T-helper 22 cell (primary cell): ENCODE results near the gene TBX6.
A peak's percentile ranks its signal among the peaks of the same experiment; 100 is the strongest.

ENCODE experiments used
- DNase-seq: peaks from one replicate; pipeline ENCODE4 v3.0.0-alpha.2; 2020; ENCODE audit warnings: low read depth

The TBX6 gene

DNA sequence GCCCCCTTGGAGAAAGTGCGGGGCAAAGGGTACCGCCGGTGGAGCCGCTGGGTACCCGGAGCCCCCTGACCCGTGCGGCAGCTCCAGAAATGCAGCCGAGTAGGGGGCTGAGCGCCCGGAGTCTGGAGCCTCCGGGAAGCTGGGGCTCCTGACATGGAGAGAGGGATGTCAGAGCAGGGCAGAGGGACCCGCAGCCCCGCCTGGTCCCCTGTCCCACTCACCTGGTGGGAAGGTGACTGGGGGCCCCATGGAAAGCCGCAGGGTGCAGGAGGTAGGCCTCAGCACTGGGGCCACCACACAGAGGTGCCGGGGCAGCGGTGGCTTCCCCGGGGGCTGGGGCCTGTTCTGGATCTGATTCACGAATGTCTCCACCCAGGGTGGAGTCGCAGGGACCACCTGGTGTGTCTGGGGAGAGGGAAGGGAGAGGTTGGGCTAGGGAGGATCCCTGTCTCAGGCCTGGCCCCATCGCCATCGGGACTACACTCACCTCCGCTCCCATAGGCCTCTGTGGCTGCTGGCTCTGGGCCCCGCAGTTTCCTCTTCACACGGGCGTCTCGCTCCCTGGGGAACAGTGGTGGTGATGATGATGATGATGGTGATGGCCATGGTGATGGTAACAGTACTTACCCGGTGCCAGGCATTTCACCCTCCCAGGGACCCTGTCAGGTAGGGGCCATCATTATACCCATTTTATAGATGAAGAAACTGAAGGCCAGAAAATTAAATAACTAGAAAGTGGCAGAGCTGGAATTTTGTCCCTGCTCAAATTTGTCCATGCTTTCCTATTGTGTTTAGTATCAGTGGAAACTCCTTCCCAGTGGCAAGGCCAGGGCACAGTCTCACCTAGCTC, 5.2 kb downstream of the TBX6 start:
- no peak for DNase-seq

- no peak for DNase-seq
These were observed 5.9 kb downstream of the TBX6 start for GRCh38 chr16:30085820-30086219.

DNA sequence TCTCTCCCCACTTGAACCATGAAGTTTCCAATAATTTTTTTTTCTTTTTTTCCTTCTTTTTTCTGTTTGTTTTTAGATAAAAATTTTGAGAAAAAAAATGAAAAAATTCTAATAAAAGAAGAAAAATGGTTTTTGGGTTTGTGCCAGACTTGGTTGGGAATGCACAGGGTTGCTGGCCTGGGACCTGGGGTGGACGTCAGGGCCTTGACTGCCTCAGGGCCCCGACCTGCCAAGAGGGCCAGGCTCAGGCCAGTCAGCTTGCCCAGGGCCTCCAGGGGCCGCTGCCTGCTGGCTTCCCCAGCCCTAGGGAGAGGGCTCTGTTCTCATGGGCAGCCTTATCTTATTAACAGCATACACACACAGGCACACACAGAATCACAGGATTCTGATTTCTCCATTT, 6.5 kb downstream of the TBX6 start:
- no peak for DNase-seq

DNA sequence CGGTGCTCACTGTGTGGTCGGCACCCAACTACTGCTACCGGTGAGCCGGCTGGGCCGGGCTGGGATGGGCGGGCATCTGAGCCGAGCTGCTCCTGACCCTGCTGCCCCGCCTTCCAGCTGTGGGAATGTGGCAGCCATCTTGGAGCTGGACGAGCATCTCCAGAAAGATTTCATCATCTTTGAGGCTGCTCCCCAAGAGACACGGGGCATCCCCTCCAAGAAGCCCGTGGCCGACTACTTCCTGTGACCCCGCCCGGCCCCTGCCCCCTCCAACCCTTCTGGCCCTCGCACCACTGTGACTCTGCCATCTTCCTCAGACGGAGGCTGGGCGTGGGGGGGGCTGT, 6.9 kb downstream of the TBX6 start:
- DNase-seq, result no peak

DNA sequence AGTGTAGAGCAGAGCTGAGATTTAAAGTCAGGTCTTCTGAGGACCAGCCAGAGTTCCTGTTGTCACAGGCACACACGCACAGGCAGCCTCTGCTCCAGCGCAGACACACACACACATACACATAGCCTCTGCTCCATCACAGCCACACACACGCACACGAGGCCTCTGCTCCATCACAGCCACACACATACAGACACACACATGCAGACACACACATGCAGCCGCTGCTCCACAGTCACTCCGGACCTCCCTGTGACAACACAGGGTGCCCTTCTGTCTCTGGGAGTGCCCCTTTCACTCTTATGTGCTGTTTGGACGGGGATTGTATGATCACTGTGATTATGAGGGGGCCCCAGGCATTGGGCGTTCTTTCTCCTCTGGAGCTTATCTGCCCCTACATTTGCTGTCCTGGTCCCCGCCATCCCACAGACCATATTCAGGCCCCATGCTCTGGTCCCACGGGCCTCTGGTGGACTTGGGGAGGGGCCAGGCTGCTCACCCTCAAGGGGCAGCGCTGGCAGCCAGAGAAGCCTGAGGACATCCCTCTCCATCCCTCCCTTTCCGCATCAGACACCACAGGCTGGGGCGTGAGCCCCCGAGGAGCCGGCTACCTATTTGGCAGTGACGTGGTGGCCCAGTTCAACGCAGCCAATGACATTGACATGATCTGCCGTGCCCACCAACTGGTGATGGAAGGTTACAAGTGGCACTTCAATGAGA, 7.5 kb downstream of the TBX6 start:
- DNase-seq, result no peak

- DNase-seq, result no peak
These were observed 8.3 kb downstream of the TBX6 start for GRCh38 chr16:30083216-30084055.

- DNase-seq, result no peak
These were observed 9.1 kb downstream of the TBX6 start for GRCh38 chr16:30082545-30083090.

GRCh38 chr16:30079480-30079879, 12.2 kb downstream of the TBX6 start:
- DNase-seq, result no peak

DNA sequence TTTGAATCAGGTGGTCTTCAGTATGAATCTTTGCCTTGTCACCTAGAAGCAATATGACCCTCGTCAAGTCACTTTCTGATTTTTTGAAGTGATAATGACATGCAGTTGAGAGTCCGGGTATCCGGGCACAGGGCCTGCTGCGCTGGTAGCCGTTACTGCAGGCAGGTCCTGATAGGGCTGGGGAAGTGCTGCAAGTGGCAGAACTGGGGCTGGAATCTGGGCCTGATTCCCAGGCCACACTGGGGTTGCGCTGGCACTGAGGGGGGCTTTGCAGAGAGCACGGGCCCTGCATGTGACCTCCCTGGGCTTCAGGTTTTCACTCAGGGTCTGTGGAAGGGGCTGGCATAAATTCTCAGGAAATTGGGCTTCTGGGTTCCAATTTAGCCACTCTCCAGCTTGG, 13.0 kb downstream of the TBX6 start:
- no peak for DNase-seq

GRCh38 chr16:30077656-30078055, 14.1 kb downstream of the TBX6 start:
- DNase-seq, result no peak

- no peak for DNase-seq
These were observed 15.4 kb downstream of the TBX6 start for GRCh38 chr16:30076276-30076791.

- DNase-seq, result peak; percentile 86
These were observed 16.0 kb downstream of the TBX6 start, which contains the start of gene PPP4C for GRCh38 chr16:30075503-30076275. TSS of gene PPP4C (plus strand) at chr16:30075994. CDS start at chr16:30076378, 384 bp downstream.

DNA sequence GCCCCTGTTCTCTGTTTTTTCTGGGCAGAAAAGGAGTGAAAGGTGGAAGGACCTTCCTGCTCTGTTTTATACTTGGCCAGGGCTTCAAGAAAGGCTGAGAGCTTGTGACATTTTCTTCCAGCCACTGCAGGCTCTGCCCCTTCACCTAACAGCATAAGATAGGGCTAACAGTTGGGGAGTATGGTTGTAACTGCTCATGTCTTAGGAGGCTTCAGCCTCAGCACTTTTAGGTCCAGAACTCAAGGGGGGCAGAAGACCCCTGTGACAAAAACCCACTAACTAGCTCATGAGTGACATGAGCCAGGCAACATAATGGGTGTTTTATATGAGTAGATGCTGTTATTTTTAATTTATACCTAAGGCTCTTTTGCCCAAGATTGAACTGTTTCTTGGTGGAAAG, 21.2 kb downstream of the TBX6 start:
- no peak for DNase-seq

DNA sequence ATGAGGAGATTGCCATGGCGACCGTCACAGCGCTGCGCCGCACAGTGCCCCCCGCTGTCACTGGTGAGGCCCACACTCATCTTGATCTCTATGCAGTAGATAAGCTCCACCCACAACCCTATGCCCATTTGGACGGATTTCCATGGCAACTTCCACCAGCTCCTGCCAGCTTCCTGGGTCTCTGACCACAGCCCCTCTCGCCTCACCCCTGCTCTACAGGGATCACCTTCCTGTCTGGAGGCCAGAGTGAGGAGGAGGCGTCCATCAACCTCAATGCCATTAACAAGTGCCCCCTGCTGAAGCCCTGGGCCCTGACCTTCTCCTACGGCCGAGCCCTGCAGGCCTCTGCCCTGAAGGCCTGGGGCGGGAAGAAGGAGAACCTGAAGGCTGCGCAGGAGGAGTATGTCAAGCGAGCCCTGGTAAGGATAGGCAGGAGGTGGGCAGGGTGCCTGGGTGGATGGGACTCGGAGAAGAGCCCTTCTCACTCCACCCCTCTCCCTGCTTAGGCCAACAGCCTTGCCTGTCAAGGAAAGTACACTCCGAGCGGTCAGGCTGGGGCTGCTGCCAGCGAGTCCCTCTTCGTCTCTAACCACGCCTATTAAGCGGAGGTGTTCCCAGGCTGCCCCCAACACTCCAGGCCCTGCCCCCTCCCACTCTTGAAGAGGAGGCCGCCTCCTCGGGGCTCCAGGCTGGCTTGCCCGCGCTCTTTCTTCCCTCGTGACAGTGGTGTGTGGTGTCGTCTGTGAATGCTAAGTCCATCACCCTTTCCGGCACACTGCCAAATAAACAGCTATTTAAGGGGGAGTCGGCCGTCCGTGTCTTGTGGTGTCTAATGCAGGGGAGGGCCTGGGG, 21.9 kb downstream of the TBX6 start:
- DNase-seq, result no peak

GRCh38 chr16:30068750-30069610, 22.7 kb downstream of the TBX6 start:
- no peak for DNase-seq

DNA sequence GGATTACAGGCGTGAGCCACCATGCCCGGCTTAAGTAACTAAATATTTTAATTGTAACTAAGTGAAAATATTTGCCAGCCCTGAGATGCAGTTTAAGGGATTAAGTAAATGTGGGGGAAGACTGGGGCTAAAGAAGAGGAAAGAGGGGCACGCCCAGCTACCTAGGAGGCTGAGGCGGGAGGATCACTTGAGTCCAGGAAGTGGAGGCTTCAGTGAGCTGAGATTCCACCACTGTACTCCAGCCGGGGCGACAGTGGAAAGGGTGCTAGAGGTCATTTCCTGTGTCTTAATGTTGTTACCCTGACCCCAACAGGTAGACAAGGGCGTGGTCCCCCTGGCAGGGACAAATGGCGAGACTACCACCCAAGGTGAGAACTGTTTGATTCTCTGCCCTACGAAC, 23.4 kb downstream of the TBX6 start:
- no peak for DNase-seq

GRCh38 chr16:30067584-30067916, 24.2 kb downstream of the TBX6 start:
- no peak for DNase-seq

DNA sequence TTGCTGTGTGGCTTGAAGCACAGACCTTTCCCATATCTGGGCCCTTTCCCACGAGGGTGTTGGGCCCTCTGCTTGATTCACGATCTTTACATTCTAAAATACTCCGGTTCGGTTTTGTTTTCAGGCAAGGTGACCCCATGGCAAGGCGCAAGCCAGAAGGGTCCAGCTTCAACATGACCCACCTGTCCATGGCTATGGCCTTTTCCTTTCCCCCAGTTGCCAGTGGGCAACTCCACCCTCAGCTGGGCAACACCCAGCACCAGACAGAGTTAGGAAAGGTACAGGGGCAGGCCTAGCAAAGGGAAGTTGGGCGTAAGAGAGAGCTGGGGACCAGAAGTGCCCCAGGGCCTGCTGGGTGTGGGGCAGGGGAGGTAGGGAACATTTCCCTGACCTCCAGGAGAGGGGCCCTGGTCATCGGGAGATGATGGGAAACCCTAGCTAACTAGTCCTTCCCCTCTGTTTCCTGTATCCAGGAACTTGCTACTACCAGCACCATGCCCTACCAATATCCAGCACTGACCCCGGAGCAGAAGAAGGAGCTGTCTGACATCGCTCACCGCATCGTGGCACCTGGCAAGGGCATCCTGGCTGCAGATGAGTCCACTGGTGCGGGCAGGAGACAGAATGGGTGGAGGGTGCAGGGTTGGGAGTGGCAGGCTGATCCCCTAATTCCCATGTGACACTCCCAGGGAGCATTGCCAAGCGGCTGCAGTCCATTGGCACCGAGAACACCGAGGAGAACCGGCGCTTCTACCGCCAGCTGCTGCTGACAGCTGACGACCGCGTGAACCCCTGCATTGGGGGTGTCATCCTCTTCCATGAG, 24.8 kb downstream of the TBX6 start:
- no peak for DNase-seq
